Lower lobe of right lung (tissue), 2 donors: ENCODE results near the gene FAM149A. TPM values are rescaled to one million over a fixed set of nuclear protein-coding genes. Genes with fewer than 3 reads are reported as not detected.

ENCODE experiments used
- ATAC-seq, 2 donors: fragments of 200-7000 bp; cut with Tn5 transposase; one replicate each; pipeline ENCODE4 v1.9.1; 2020 to 2022; ENCODE audit warnings: mild to moderate bottlenecking in 2 of 2, moderate library complexity in 2 of 2
- DNase-seq: peaks from one replicate; pipeline ENCODE4 v3.0.0-alpha.2; 2020
- H3K27ac ChIP-seq: fragments of 200-600 bp; one replicate; pipeline ENCODE4 v1.8.0; 2022
- H3K27me3 ChIP-seq: fragments of 200-600 bp; one replicate; pipeline ENCODE4 v1.8.0; 2022; ENCODE audit warnings: low read depth
- H3K36me3 ChIP-seq: fragments of 200-600 bp; one replicate; pipeline ENCODE4 v1.8.0; 2022; ENCODE audit warnings: mild to moderate bottlenecking
- H3K4me1 ChIP-seq: fragments of 200-600 bp; one replicate; pipeline ENCODE4 v1.8.0; 2022
- H3K4me3 ChIP-seq: fragments of 200-600 bp; one replicate; pipeline ENCODE4 v1.8.0; 2022; ENCODE audit warnings: mild to moderate bottlenecking
- H3K9me3 ChIP-seq: fragments of 200-600 bp; one replicate; pipeline ENCODE4 v1.8.0; 2022
- CTCF ChIP-seq: fragments of 200-600 bp; IDR thresholded peaks from one replicate; pipeline ENCODE4 v1.8.0; 2022; ENCODE audit warnings: antibody characterized with exemption, mild to moderate bottlenecking
- intact Hi-C: fragments of 100-400 bp; cut with DNase I; formaldehyde crosslinking; loops from one replicate; pipeline ENCODE4 v1.11.0; 2022
- total RNA-seq: library from RNA; stranded (reverse); fragmentation: NEBNext Ultra II Directional; extraction: Animal tissue kit (Norgen Biotek cat#: 25700); gene quantifications from one replicate; pipeline ENCODE4 v1.2.1, GENCODE V29; 2021
- donor health status: DM: no; HTN: yes; CAD: no; lungs with severe emphysema.

The FAM149A gene
- total RNA-seq, 1 donor from 2014 or later, result 13.3 TPM

- H3K36me3 ChIP-seq, result peaks cover 12% of the 10 kb centered on the region
- H3K4me1 ChIP-seq, result no peaks in the 10 kb centered on the region
- no peak overlapping the region for H3K27ac ChIP-seq
- DNase-seq, result no peak
- intact Hi-C loops, result no loop called here
- no peaks in the 10 kb centered on the region for H3K9me3 ChIP-seq
- H3K27me3 ChIP-seq, result no peaks in the 10 kb centered on the region
- TF ChIP-seq CTCF, result no peak
- H3K4me3 ChIP-seq, result no peak overlapping the region
- no peak for ATAC-seq
These were observed 63.1 kb downstream of the FAM149A start for GRCh38 chr4:186167605-186168004.

GRCh38 chr4:186168750-186169149 is 64.2 kb downstream of the FAM149A start:
- peaks cover 5% of the 10 kb centered on the region for H3K36me3 ChIP-seq
- no peak for ATAC-seq
- TF ChIP-seq CTCF, result no peak
- no peak for DNase-seq
- intact Hi-C loops, result no loop called here
- H3K4me3 ChIP-seq, result no peak overlapping the region
- no peaks in the 10 kb centered on the region for H3K4me1 ChIP-seq
- no peaks in the 10 kb centered on the region for H3K27me3 ChIP-seq
- no peak overlapping the region for H3K27ac ChIP-seq
- no peaks in the 10 kb centered on the region for H3K9me3 ChIP-seq

- H3K9me3 ChIP-seq, result no peaks in the 10 kb centered on the region
- H3K27ac ChIP-seq, result no peak overlapping the region
- intact Hi-C loops, result no loop called here
- H3K27me3 ChIP-seq, result no peaks in the 10 kb centered on the region
- H3K4me1 ChIP-seq, result no peaks in the 10 kb centered on the region
- no peak overlapping the region for H3K4me3 ChIP-seq
- ATAC-seq, result no peak
- TF ChIP-seq CTCF, result no peak
- no peak for DNase-seq
- peaks cover 5% of the 10 kb centered on the region for H3K36me3 ChIP-seq
These were observed 64.9 kb downstream of the FAM149A start for GRCh38 chr4:186169333-186169944.

GRCh38 chr4:186169945-186170802 is 65.7 kb downstream of the FAM149A start:
- peak in 1 of 2 donors; percentile 35 for ATAC-seq
- H3K36me3 ChIP-seq, result peaks cover 5% of the 10 kb centered on the region
- TF ChIP-seq CTCF, result no peak
- H3K4me1 ChIP-seq, result no peaks in the 10 kb centered on the region
- no peak overlapping the region for H3K4me3 ChIP-seq
- DNase-seq, result no peak
- no peaks in the 10 kb centered on the region for H3K9me3 ChIP-seq
- H3K27ac ChIP-seq, result no peak overlapping the region
- no peaks in the 10 kb centered on the region for H3K27me3 ChIP-seq
- intact Hi-C loops, result no loop called here

GRCh38 chr4:186170966-186171365 is 66.5 kb downstream of the FAM149A start:
- no peaks in the 10 kb centered on the region for H3K4me1 ChIP-seq

More at GRCh38 chr4:186170966-186171365, 66.5 kb downstream of the FAM149A start:
- DNase-seq, result no peak
- intact Hi-C loops, result no loop called here
- no peak for ATAC-seq
- Histone ChIP-seq H3K4me3 (no peak overlapping the region), H3K36me3 (peaks cover 2% of the 10 kb centered on the region), H3K9me3 (no peaks in the 10 kb centered on the region), H3K27ac (no peak overlapping the region), H3K27me3 (no peaks in the 10 kb centered on the region)
- no peak for TF ChIP-seq CTCF
